ENCODE results near the gene SLC25A27.
"Not testable (repeated sequence)": the region's sequence is repeated elsewhere in the genome, so short reads cannot be mapped to it uniquely, and the experiment has no call there.

SLC25A27 gene

GRCh38 chr6:46652603-46653438 is at the start of gene SLC25A27, which contains the start of gene CYP39A1:
Gene SLC25A27, plus strand, starts transcription at chr6:46652975. Its CDS starts 218 bp downstream, at chr6:46653193.
Gene CYP39A1, minus strand, starts transcription at chr6:46652818. Its CDS starts 236 bp downstream, at chr6:46652582.
- peak; percentile 85 for DNase-seq

GRCh38 chr6:46605091-46605797 is 47.5 kb upstream of the SLC25A27 start:
- DNase-seq = no peak

- no peak for DNase-seq
Measured at GRCh38 chr6:46606338-46606737, 46.4 kb upstream of the SLC25A27 start.

- DNase-seq = no peak
Measured at GRCh38 chr6:46610862-46611553, 41.8 kb upstream of the SLC25A27 start.

GRCh38 chr6:46612645-46613044 is 40.1 kb upstream of the SLC25A27 start:
- no peak for DNase-seq

GRCh38 chr6:46618726-46619125 is 34.0 kb upstream of the SLC25A27 start:
- no peak for DNase-seq

GRCh38 chr6:46626228-46626909 is 26.4 kb upstream of the SLC25A27 start:
- DNase-seq = no peak

GRCh38 chr6:46626976-46627375 is 25.8 kb upstream of the SLC25A27 start:
- DNase-seq = no peak

GRCh38 chr6:46628498-46628897 is 24.3 kb upstream of the SLC25A27 start:
- DNase-seq = no peak

- DNase-seq = no peak
Measured at GRCh38 chr6:46628976-46629375, 23.8 kb upstream of the SLC25A27 start.

GRCh38 chr6:46629691-46630090 is 23.1 kb upstream of the SLC25A27 start:
- no peak for DNase-seq

GRCh38 chr6:46632053-46632452 is 20.7 kb upstream of the SLC25A27 start:
- no peak for DNase-seq

GRCh38 chr6:46635462-46635861 is 17.3 kb upstream of the SLC25A27 start:
- DNase-seq = no peak

GRCh38 chr6:46637145-46637544 is 15.6 kb upstream of the SLC25A27 start:
- DNase-seq = no peak

- no peak for DNase-seq
Measured at GRCh38 chr6:46637933-46638332, 14.8 kb upstream of the SLC25A27 start.

- no peak for DNase-seq
Measured at GRCh38 chr6:46638650-46639049, 14.1 kb upstream of the SLC25A27 start.

- no peak for DNase-seq
Measured at GRCh38 chr6:46642928-46643751, 9.6 kb upstream of the SLC25A27 start.

- DNase-seq = no peak
Measured at GRCh38 chr6:46645265-46645664, 7.5 kb upstream of the SLC25A27 start.

GRCh38 chr6:46648108-46648507 is 4.7 kb upstream of the SLC25A27 start:
- not testable (repeated sequence) for DNase-seq

GRCh38 chr6:46648869-46649492 is 3.8 kb upstream of the SLC25A27 start:
- no peak for DNase-seq

- DNase-seq = no peak
Measured at GRCh38 chr6:46651006-46651405, 1.8 kb upstream of the SLC25A27 start.
